SH-SY5Y (cell line): ENCODE measurements around the gene PROSER3.

Experiments
- GATA2 ChIP-seq: IDR thresholded peaks from 2 replicates; pipeline ENCODE4 v1.6.1; 2011; ENCODE audit warnings: mild to moderate bottlenecking, low read depth, low read length
- GATA3 ChIP-seq: IDR thresholded peaks from 2 replicates; pipeline ENCODE4 v1.6.1; 2011; ENCODE audit warnings: low read depth, mild to moderate bottlenecking, low read length, moderate library complexity

The PROSER3 gene

GRCh38 chr19:35727956-35728706 lies 29.8 kb upstream of the PROSER3 start:
- TF ChIP-seq GATA3 = no peak
- no peak for TF ChIP-seq GATA2

GRCh38 chr19:35729021-35729420 lies 29.0 kb upstream of the PROSER3 start:
- TF ChIP-seq GATA3 (no peak), GATA2 (no peak)

- no peak for TF ChIP-seq GATA2
- no peak for TF ChIP-seq GATA3
Observed at GRCh38 chr19:35729763-35730162, 28.2 kb upstream of the PROSER3 start.

GRCh38 chr19:35730326-35730725 lies 27.6 kb upstream of the PROSER3 start:
- TF ChIP-seq GATA3 (no peak), GATA2 (no peak)

- TF ChIP-seq GATA2 = no peak
- no peak for TF ChIP-seq GATA3
Observed at GRCh38 chr19:35731353-35731752, 26.6 kb upstream of the PROSER3 start.

GRCh38 chr19:35731779-35732405 lies 26.1 kb upstream of the PROSER3 start:
- TF ChIP-seq GATA2 (no peak), GATA3 (no peak)

GRCh38 chr19:35732540-35733179 lies 25.3 kb upstream of the PROSER3 start:
- TF ChIP-seq GATA2 (no peak), GATA3 (no peak)

GRCh38 chr19:35733180-35734125 lies 24.5 kb upstream of the PROSER3 start:
- TF ChIP-seq GATA2 (no peak), GATA3 (no peak)

- TF ChIP-seq GATA3 (no peak), GATA2 (no peak)
Observed at GRCh38 chr19:35734273-35734672, 23.7 kb upstream of the PROSER3 start.

GRCh38 chr19:35734889-35735288 lies 23.1 kb upstream of the PROSER3 start:
- TF ChIP-seq GATA3 = no peak
- TF ChIP-seq GATA2 = no peak

- no peak for TF ChIP-seq GATA2
- no peak for TF ChIP-seq GATA3
Observed at GRCh38 chr19:35736913-35737886, 20.8 kb upstream of the PROSER3 start.

GRCh38 chr19:35738021-35738886 lies 19.7 kb upstream of the PROSER3 start:
- TF ChIP-seq GATA3 (no peak), GATA2 (no peak)
